Transverse colon (tissue), 4 donors: ENCODE results near the gene KCTD18.

Source experiments
- CTCF ChIP-seq, 5 experiments: fragments of 200-600 bp in 3 of 5; fragments of 450-650 bp in 2 of 5; sonication (generic) in 3 of 5; IDR thresholded peaks; 1 replicate in 2 of 5; 2 replicates in 3 of 5; pipeline ENCODE4 v1.5.1; 2016 to 2017; ENCODE audit warnings: antibody characterized with exemption in 5 of 5, inconsistent platforms in 3 of 5, mild to moderate bottlenecking in 2 of 5, moderate library complexity in 1 of 5
- POLR2A ChIP-seq: fragments of 450-650 bp; IDR thresholded peaks from one replicate; pipeline ENCODE4 v1.6.1; 2016; ENCODE audit warnings: antibody characterized with exemption, mild to moderate bottlenecking, moderate library complexity
- POLR2AphosphoS5 ChIP-seq, 3 donors: sonication (generic); formaldehyde crosslinking; IDR thresholded peaks; one replicate each; pipeline ENCODE4 v1.6.1; 2016; ENCODE audit warnings: antibody characterized with exemption in 3 of 3

- TF ChIP-seq POLR2A (no peak), CTCF (IDR thresholded peaks at IDR 0.05) (no peak), POLR2AphosphoS5 (IDR thresholded peaks at IDR 0.05) (no peak)
Measured at GRCh38 chr2:200448455-200448854, 61.4 kb downstream of the KCTD18 start.
